Measurements from ENCODE around the gene ARHGAP32. TPM values are rescaled to one million over a fixed set of nuclear protein-coding genes. Genes with fewer than 3 reads are reported as not detected.

ARHGAP32 gene
- polyA plus RNA-seq, 1 donor from 2014 or later = 12.0 TPM

DNA sequence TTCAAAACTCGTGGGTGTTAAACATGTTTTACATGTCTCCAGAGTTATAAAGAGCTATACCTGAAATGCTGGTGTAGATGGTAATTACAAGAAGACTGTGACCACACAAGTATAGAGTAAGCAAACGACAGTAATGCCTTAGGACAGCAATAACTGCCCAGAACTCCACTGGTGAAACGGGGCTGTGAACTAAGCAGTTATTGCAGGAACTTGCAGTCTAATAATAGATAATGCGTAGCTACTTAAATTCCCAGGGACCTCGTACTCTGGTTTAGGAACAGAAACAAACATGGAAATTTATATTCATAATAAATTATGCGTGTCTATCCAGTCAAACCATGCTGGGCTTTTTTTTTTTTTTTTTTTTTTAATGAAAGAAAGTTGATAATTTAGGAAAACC lies 224.5 kb downstream of the ARHGAP32 start:
- H3K4me3 ChIP-seq (ENCODE audit: low read length) = no peak overlapping the region
- H3K27ac ChIP-seq (ENCODE audit: low read length) = no peak overlapping the region
- no peak overlapping the region for H2AFZ ChIP-seq (ENCODE audit: low read depth, low read length)
- H3F3A ChIP-seq (ENCODE audit: insufficient read depth, low read length, poor library complexity, severe bottlenecking) = no peaks in the 10 kb centered on the region
- H4K20me1 ChIP-seq (ENCODE audit: insufficient read depth) = no peaks in the 10 kb centered on the region
- H3K9me3 ChIP-seq (ENCODE audit: low read length) = no peaks in the 10 kb centered on the region
- TF ChIP-seq REST (IDR thresholded peaks at IDR 0.05; ENCODE audit: borderline replicate concordance) (no peak), CTCF (IDR thresholded peaks at IDR 0.05; ENCODE audit: poor library complexity, severe bottlenecking) (no peak), EP300 (conservative IDR thresholded peaks at IDR 0.05; ENCODE audit: poor library complexity, severe bottlenecking) (no peak), SMC3 (conservative IDR thresholded peaks at IDR 0.05; ENCODE audit: poor library complexity) (no peak), TAF1 (IDR thresholded peaks at IDR 0.05; ENCODE audit: low read depth) (no peak), EZH2 (IDR thresholded peaks at IDR 0.05; ENCODE audit: borderline replicate concordance, insufficient read depth, low read length, poor library complexity, severe bottlenecking) (no peak), MXI1 (conservative IDR thresholded peaks at IDR 0.05; ENCODE audit: poor library complexity, severe bottlenecking) (no peak), RAD21 (conservative IDR thresholded peaks at IDR 0.05) (no peak), POLR2AphosphoS5 (IDR thresholded peaks at IDR 0.05) (no peak)
- H3K36me3 ChIP-seq (ENCODE audit: insufficient read depth, low read length) = peaks cover 14% of the 10 kb centered on the region
- H3K9me2 ChIP-seq (ENCODE audit: insufficient read depth, low read length) = no peaks in the 10 kb centered on the region
- H3K79me2 ChIP-seq (replicated peaks; ENCODE audit: insufficient read depth, low read length) = no peaks in the 10 kb centered on the region
- H3K4me2 ChIP-seq (ENCODE audit: low read length) = no peak overlapping the region
- H3K9ac ChIP-seq (ENCODE audit: low read length) = no peak overlapping the region
- no peaks in the 10 kb centered on the region for H3K27me3 ChIP-seq (ENCODE audit: insufficient read depth, low read depth, low read length)

DNA sequence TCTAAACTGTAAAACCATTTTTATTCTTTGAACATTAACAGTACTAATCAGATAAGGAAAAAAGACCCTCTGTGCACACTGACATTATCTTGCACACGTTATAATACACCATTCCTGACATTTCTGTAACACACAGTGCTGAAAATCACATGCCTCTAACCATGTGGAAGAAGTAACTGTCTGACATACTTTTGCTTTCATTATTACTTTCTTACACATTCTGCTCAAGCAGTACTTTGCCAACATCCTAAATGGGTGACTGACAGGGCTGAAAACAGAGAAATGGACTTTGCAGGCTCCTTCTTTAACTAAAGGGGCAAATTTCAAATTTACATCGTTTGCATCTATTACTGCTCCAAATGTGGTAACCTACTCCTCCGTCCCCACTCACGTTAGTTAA lies 226.6 kb downstream of the ARHGAP32 start:
- Histone ChIP-seq H3K27me3 (ENCODE audit: insufficient read depth, low read depth, low read length) (no peaks in the 10 kb centered on the region), H3K9ac (ENCODE audit: low read length) (no peak overlapping the region), H3K79me2 (replicated peaks; ENCODE audit: insufficient read depth, low read length) (no peaks in the 10 kb centered on the region), H2AFZ (ENCODE audit: low read depth, low read length) (no peak overlapping the region), H3K4me3 (ENCODE audit: low read length) (no peak overlapping the region), H4K20me1 (ENCODE audit: insufficient read depth) (no peaks in the 10 kb centered on the region), H3K4me2 (ENCODE audit: low read length) (no peak overlapping the region), H3K36me3 (ENCODE audit: insufficient read depth, low read length) (peaks cover 14% of the 10 kb centered on the region), H3F3A (ENCODE audit: insufficient read depth, low read length, poor library complexity, severe bottlenecking) (no peaks in the 10 kb centered on the region), H3K9me2 (ENCODE audit: insufficient read depth, low read length) (no peaks in the 10 kb centered on the region), H3K9me3 (ENCODE audit: low read length) (no peaks in the 10 kb centered on the region), H3K27ac (ENCODE audit: low read length) (no peak overlapping the region)
- TF ChIP-seq EZH2 (IDR thresholded peaks at IDR 0.05; ENCODE audit: borderline replicate concordance, insufficient read depth, low read length, poor library complexity, severe bottlenecking) = no peak
- TF ChIP-seq CTCF (IDR thresholded peaks at IDR 0.05; ENCODE audit: poor library complexity, severe bottlenecking) = no peak
- no peak for TF ChIP-seq REST (IDR thresholded peaks at IDR 0.05; ENCODE audit: borderline replicate concordance)
- no peak for TF ChIP-seq EP300 (conservative IDR thresholded peaks at IDR 0.05; ENCODE audit: poor library complexity, severe bottlenecking)
- TF ChIP-seq SMC3 (conservative IDR thresholded peaks at IDR 0.05; ENCODE audit: poor library complexity) = no peak
- no peak for TF ChIP-seq POLR2AphosphoS5 (IDR thresholded peaks at IDR 0.05)
- no peak for TF ChIP-seq TAF1 (IDR thresholded peaks at IDR 0.05; ENCODE audit: low read depth)
- TF ChIP-seq MXI1 (conservative IDR thresholded peaks at IDR 0.05; ENCODE audit: poor library complexity, severe bottlenecking) = no peak
- TF ChIP-seq RAD21 (conservative IDR thresholded peaks at IDR 0.05) = no peak
